SU-DHL-6 (cell line): Measurements from ENCODE around the gene GDAP2.

Source experiments
- H2AFZ ChIP-seq: fragments of 200-600 bp; sonication (generic); 2 replicates; pipeline ENCODE4 v1.6.1; 2014; ENCODE audit warnings: low read depth, mild to moderate bottlenecking, moderate library complexity, mixed read lengths, antibody characterized with exemption, low read length; ENCODE audit not compliant: severe bottlenecking
- H3F3A ChIP-seq: fragments of 200-600 bp; shearing (Covaris generic); 2 replicates; pipeline ENCODE4 v1.6.0; 2016; ENCODE audit warnings: antibody characterized with exemption, mild to moderate bottlenecking; ENCODE audit not compliant: insufficient read depth
- H3K27ac ChIP-seq: fragments of 200-600 bp; sonication (generic); 2 replicates; pipeline ENCODE4 v1.5.1; 2016; ENCODE audit warnings: low read depth, mild to moderate bottlenecking, low read length, moderate library complexity, mixed read lengths
- H3K27me3 ChIP-seq: fragments of 200-600 bp; sonication (generic), shearing (Covaris generic); 2 replicates; pipeline ENCODE4 v1.6.0; 2014; ENCODE audit warnings: mild to moderate bottlenecking, low read length
- H3K36me3 ChIP-seq: fragments of 200-600 bp; sonication (generic); 2 replicates; pipeline ENCODE4 v1.6.1; 2014; ENCODE audit warnings: mild to moderate bottlenecking, low read length, mixed read lengths
- H3K4me2 ChIP-seq: fragments of 300-600, 200-600 bp; shearing (Covaris generic), sonication (generic); 2 replicates; pipeline ENCODE4 v1.6.0; 2014; ENCODE audit warnings: low read length, low read depth, mild to moderate bottlenecking; ENCODE audit not compliant: poor library complexity, severe bottlenecking
- H3K4me3 ChIP-seq: fragments of 200-600 bp; sonication (generic); 2 replicates; pipeline ENCODE4 v1.5.1; 2014; ENCODE audit warnings: antibody characterized with exemption, low read length, mild to moderate bottlenecking, mixed read lengths; ENCODE audit not compliant: insufficient read depth, poor library complexity, severe bottlenecking
- H3K79me2 ChIP-seq: fragments of 200-600 bp; sonication (generic); 2 replicates; pipeline ENCODE4 v1.6.1; 2014; ENCODE audit warnings: mild to moderate bottlenecking, low read length, moderate library complexity; ENCODE audit not compliant: insufficient read depth
- H3K9ac ChIP-seq: fragments of 200-600 bp; sonication (generic); 2 replicates; pipeline ENCODE4 v1.7.0; 2014; ENCODE audit warnings: mild to moderate bottlenecking, low read length
- H3K9me2 ChIP-seq: fragments of 200-600 bp; sonication (generic); replicated peaks from 2 replicates; pipeline ENCODE4 v1.6.1; 2014; ENCODE audit warnings: low read length; ENCODE audit not compliant: insufficient read depth
- H3K9me3 ChIP-seq: fragments of 200-600 bp; sonication (generic); 2 replicates; pipeline ENCODE4 v1.6.1; 2014; ENCODE audit warnings: low read length, mixed read lengths; ENCODE audit not compliant: insufficient read depth
- H4K20me1 ChIP-seq: fragments of 200-600 bp; sonication (generic); 2 replicates; pipeline ENCODE4 v1.6.1; 2014; ENCODE audit warnings: low read depth, mild to moderate bottlenecking, antibody characterized with exemption, low read length, moderate library complexity, mixed read lengths
- CTCF ChIP-seq: fragments of 200-600 bp; sonication (generic); IDR thresholded peaks from one replicate; pipeline ENCODE4 v1.5.1; 2017; ENCODE audit warnings: antibody characterized with exemption, mild to moderate bottlenecking, low read length, moderate library complexity; ENCODE audit not compliant: insufficient read depth, poor library complexity, severe bottlenecking
- EZH2phosphoT487 ChIP-seq: fragments of 200-600 bp; sonication (generic), shearing (Covaris generic); conservative IDR thresholded peaks from 2 replicates; pipeline ENCODE4 v1.6.1; 2018; ENCODE audit warnings: mild to moderate bottlenecking, antibody characterized with exemption, low read length, moderate library complexity, mixed read lengths

GDAP2 gene

GRCh38 chr1:117832453-117832852 is 97.0 kb downstream of the GDAP2 start:
- TF ChIP-seq EZH2phosphoT487 (no peak), CTCF (no peak)
- H4K20me1 ChIP-seq = no peaks in the 10 kb centered on the region
- H3K27ac ChIP-seq = no peak overlapping the region
- no peaks in the 10 kb centered on the region for H3K9me2 ChIP-seq
- H3K27me3 ChIP-seq = no peaks in the 10 kb centered on the region
- no peaks in the 10 kb centered on the region for H3K9me3 ChIP-seq
- no peak overlapping the region for H3K4me3 ChIP-seq
- H2AFZ ChIP-seq = no peak overlapping the region
- H3K9ac ChIP-seq = no peak overlapping the region
- H3K4me2 ChIP-seq = no peak overlapping the region
- no peaks in the 10 kb centered on the region for H3K79me2 ChIP-seq
- H3F3A ChIP-seq = no peaks in the 10 kb centered on the region
- no peaks in the 10 kb centered on the region for H3K36me3 ChIP-seq

- Histone ChIP-seq H3K9me2 (no peaks in the 10 kb centered on the region), H3K27me3 (no peaks in the 10 kb centered on the region), H3K27ac (no peak overlapping the region), H3K9me3 (no peaks in the 10 kb centered on the region), H3K4me2 (no peak overlapping the region), H4K20me1 (no peaks in the 10 kb centered on the region), H3K79me2 (no peaks in the 10 kb centered on the region), H3K9ac (no peak overlapping the region), H3K4me3 (no peak overlapping the region), H3F3A (no peaks in the 10 kb centered on the region), H3K36me3 (no peaks in the 10 kb centered on the region), H2AFZ (no peak overlapping the region)
- no peak for TF ChIP-seq CTCF
- TF ChIP-seq EZH2phosphoT487 = no peak
Measured at GRCh38 chr1:117830222-117830621, 99.2 kb downstream of the GDAP2 start.

GRCh38 chr1:117828201-117828600 is 101.2 kb downstream of the GDAP2 start:
- Histone ChIP-seq H3K27ac (no peak overlapping the region), H3K9me3 (no peaks in the 10 kb centered on the region), H3K9ac (no peak overlapping the region), H4K20me1 (no peaks in the 10 kb centered on the region), H3K79me2 (no peaks in the 10 kb centered on the region), H3K4me3 (no peak overlapping the region), H3K36me3 (no peaks in the 10 kb centered on the region), H3K27me3 (no peaks in the 10 kb centered on the region), H2AFZ (no peak overlapping the region), H3K9me2 (no peaks in the 10 kb centered on the region), H3K4me2 (no peak overlapping the region), H3F3A (no peaks in the 10 kb centered on the region)
- TF ChIP-seq CTCF = no peak
- no peak for TF ChIP-seq EZH2phosphoT487
